Measurements from ENCODE around the gene TPX2. TPM values are rescaled to one million over a fixed set of nuclear protein-coding genes. Genes with fewer than 3 reads are reported as not detected.

The TPX2 gene
- total RNA-seq, 2 experiments from 2014 or later = 137 to 179 TPM

GRCh38 chr20:31849306-31849930 is 110.3 kb downstream of the TPX2 start:
- Mint-ChIP-seq H3K36me3 (ENCODE audit: low read depth) (no peaks in the 10 kb centered on the region), H3K4me1 (no peaks in the 10 kb centered on the region), H3K9me3 (ENCODE audit: low read depth) (no peaks in the 10 kb centered on the region), H3K4me3 (no peak overlapping the region), H3K27me3 (peaks cover 15% of the 10 kb centered on the region), H3K27ac (no peak overlapping the region)
- ChIA-PET CTCF (interaction anchor here (0.9 to 2.2 kb wide), 3 partner anchors 26 to 242 kb away, joined by 3 to 6 read pairs (median 3); partner anchors contain the start of gene PDRG1), POLR2A (no interaction called here)
- intact Hi-C loops (cut with DNase I, micrococcal nuclease) = no loop called here
- ATAC-seq = no peak
- no peak for DNase-seq

Other genes with a start within 250 kb of the TPX2 start
- gene HM13, start 224.8 kb upstream of the TPX2 start, total RNA-seq = 100 to 1,000 TPM; 108 to 111 TPM
- gene ID1, start 134.0 kb upstream of the TPX2 start, total RNA-seq = 1 to 10 TPM; 2.2 to 3.5 TPM
- gene COX4I2, start 101.4 kb upstream of the TPX2 start, total RNA-seq = not detected
- gene BCL2L1, start 16.4 kb upstream of the TPX2 start, total RNA-seq = 100 to 1,000 TPM; 107 to 121 TPM
- under 1 TPM; 0.39 TPM for gene MYLK2, start 80.1 kb downstream of the TPX2 start, total RNA-seq
- not detected for gene FOXS1, start 106.3 kb downstream of the TPX2 start, total RNA-seq
- gene DUSP15, start 131.2 kb downstream of the TPX2 start, total RNA-seq = not detected
- gene TTLL9, start 131.3 kb downstream of the TPX2 start, total RNA-seq = not detected
- 10 to 100 TPM; 12.8 to 18.4 TPM for gene PDRG1, start 212.8 kb downstream of the TPX2 start, total RNA-seq
- under 1 TPM in 1 of 2 experiments, not detected in 1; 0.02 TPM for gene XKR7, start 228.9 kb downstream of the TPX2 start, total RNA-seq

All from activated CD4-positive, alpha-beta T cell treated with anti-CD3 and anti-CD28 coated beads for 36 hours (primary cell).